Thoracic aorta (tissue), 2 donors: ENCODE measurements around the gene RBBP5. TPM values are rescaled to one million over a fixed set of nuclear protein-coding genes. Genes with fewer than 3 reads are reported as not detected.

ENCODE experiments used
- ATAC-seq: fragments of 150-250 bp; one replicate; pipeline ENCODE4 v1.8.0; 2017; ENCODE audit warnings: low read depth; ENCODE audit not compliant: insufficient number of reproducible peaks, low FRiP score
- DNase-seq: peaks from one replicate; pipeline ENCODE4 v3.0.0-alpha.2; 2020; ENCODE audit warnings: low spot score
- H3K27ac ChIP-seq, 2 donors: fragments of 200-600 bp; sonication (generic); 1 replicate in 1 of 2; 2 replicates in 1 of 2; pipeline ENCODE4 v1.5.1; 2016; ENCODE audit warnings: mild to moderate bottlenecking in 2 of 2, moderate library complexity in 2 of 2
- H3K27me3 ChIP-seq: fragments of 200-600 bp; sonication (generic); replicated peaks from 2 replicates; pipeline ENCODE4 v1.6.0; 2016; ENCODE audit warnings: mild to moderate bottlenecking; ENCODE audit not compliant: insufficient read depth
- H3K36me3 ChIP-seq: fragments of 200-600 bp; sonication (generic); one replicate; pipeline ENCODE4 v1.5.1; 2016
- H3K4me1 ChIP-seq, 2 donors: fragments of 200-600 bp; sonication (generic); 1 replicate in 1 of 2; 2 replicates in 1 of 2; pipeline versions ENCODE4 v1.5.1 to v1.6.0; 2016; ENCODE audit warnings: low read depth in 2 of 2, mild to moderate bottlenecking in 1 of 2; ENCODE audit not compliant: control insufficient read depth in 1 of 2
- H3K4me3 ChIP-seq: fragments of 200-600 bp; sonication (generic); 2 replicates; pipeline ENCODE4 v1.5.1; 2016; ENCODE audit warnings: mild to moderate bottlenecking
- H3K9me3 ChIP-seq: fragments of 200-600 bp; sonication (generic); 2 replicates; pipeline ENCODE4 v1.5.1; 2016
- CTCF ChIP-seq: fragments of 200-600 bp; sonication (generic); IDR thresholded peaks from one replicate; pipeline ENCODE4 v1.5.1; 2019; ENCODE audit warnings: antibody characterized with exemption
- total RNA-seq, 2 donors: library from RNA; depleted of rRNA; stranded (reverse); fragments of >200 nt; gene quantifications; one replicate each; pipeline versions ENCODE4 v1.1.0 to v1.2.3, GENCODE V29; 2016

The RBBP5 gene
- total RNA-seq, 2 donors from 2014 or later: 9.2 to 13.5 TPM

GRCh38 chr1:205118752-205119151, 3.0 kb downstream of the RBBP5 start:
- no peak overlapping the region for H3K4me3 ChIP-seq
- TF ChIP-seq CTCF: no peak
- no peaks in the 10 kb centered on the region for H3K27me3 ChIP-seq
- H3K4me1 ChIP-seq: peaks cover 17 to 28% of the 10 kb centered on the region in 2 donors
- H3K36me3 ChIP-seq: peaks cover 6% of the 10 kb centered on the region
- no peak overlapping the region for H3K27ac ChIP-seq
- ATAC-seq (no peak), DNase-seq (no peak)
- H3K9me3 ChIP-seq: no peaks in the 10 kb centered on the region

GRCh38 chr1:205111354-205111753, 10.4 kb downstream of the RBBP5 start:
- H3K36me3 ChIP-seq: peaks cover 25% of the 10 kb centered on the region
- ATAC-seq (no peak), DNase-seq (no peak)
- no peaks in the 10 kb centered on the region for H3K27me3 ChIP-seq
- H3K4me1 ChIP-seq: no peaks in the 10 kb centered on the region
- no peaks in the 10 kb centered on the region for H3K9me3 ChIP-seq
- H3K4me3 ChIP-seq: no peak overlapping the region
- no peak for TF ChIP-seq CTCF
- H3K27ac ChIP-seq: no peak overlapping the region

- no peak overlapping the region for H3K4me3 ChIP-seq
- no peaks in the 10 kb centered on the region for H3K27me3 ChIP-seq
- H3K36me3 ChIP-seq: peaks cover 37% of the 10 kb centered on the region
- no peak overlapping the region for H3K27ac ChIP-seq
- TF ChIP-seq CTCF: no peak
- H3K4me1 ChIP-seq: no peaks in the 10 kb centered on the region
- H3K9me3 ChIP-seq: no peaks in the 10 kb centered on the region
- DNase-seq: no peak
- no peak for ATAC-seq
Observed at GRCh38 chr1:205109711-205110110, 12.1 kb downstream of the RBBP5 start.

GRCh38 chr1:205109269-205109668, 12.5 kb downstream of the RBBP5 start:
- peaks cover 41% of the 10 kb centered on the region for H3K36me3 ChIP-seq
- no peak for ATAC-seq

GRCh38 chr1:205108464-205108863, 13.3 kb downstream of the RBBP5 start:
- no peak overlapping the region for H3K27ac ChIP-seq
- H3K4me3 ChIP-seq: no peak overlapping the region
- H3K27me3 ChIP-seq: no peaks in the 10 kb centered on the region
- DNase-seq (no peak), ATAC-seq (no peak)
- no peaks in the 10 kb centered on the region for H3K9me3 ChIP-seq
- no peak for TF ChIP-seq CTCF
- no peaks in the 10 kb centered on the region for H3K4me1 ChIP-seq
- peaks cover 42% of the 10 kb centered on the region for H3K36me3 ChIP-seq

More at GRCh38 chr1:205109269-205109668, 12.5 kb downstream of the RBBP5 start:
- Histone ChIP-seq H3K9me3 (no peaks in the 10 kb centered on the region), H3K4me3 (no peak overlapping the region), H3K27me3 (no peaks in the 10 kb centered on the region), H3K4me1 (no peaks in the 10 kb centered on the region), H3K27ac (no peak overlapping the region)
- no peak for TF ChIP-seq CTCF
- no peak for DNase-seq
